ENCODE data around the gene PITPNM3. TPM values are rescaled to one million over a fixed set of nuclear protein-coding genes. Genes with fewer than 3 reads are reported as not detected.

The PITPNM3 gene
- total RNA-seq, 4 donors from 2014 or later = 0.13 to 0.87 (median 0.41) TPM

DNA sequence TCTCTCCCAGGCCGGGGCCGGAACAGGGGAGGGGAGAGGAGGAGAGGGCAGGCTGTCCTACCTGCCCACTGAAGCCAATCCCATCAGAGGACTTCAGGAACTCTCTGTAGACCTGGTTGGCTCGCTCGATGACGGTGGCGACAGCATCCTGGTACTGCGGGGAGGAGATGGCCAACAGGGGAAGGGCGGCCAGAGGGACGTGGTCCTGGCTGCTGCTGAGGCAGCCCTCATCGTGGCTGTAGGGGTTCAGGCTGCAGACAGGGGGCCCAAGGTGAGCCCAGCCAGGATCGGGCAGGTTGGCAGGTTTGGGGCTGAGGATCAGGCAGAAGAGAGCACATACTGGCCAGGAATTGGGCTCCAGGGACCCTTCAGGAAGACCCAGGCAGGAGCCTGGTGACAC is 77.9 kb downstream of the PITPNM3 start:
- H3K9me3 ChIP-seq = no peaks in the 10 kb centered on the region
- in situ Hi-C loops (cut with MboI; ENCODE audit: low sequenced_read_pairs in 4 of 4) = no loop called here
- H3K36me3 ChIP-seq = no peaks in the 10 kb centered on the region
- intact Hi-C loops (cut with DNase I; ENCODE audit: low total_unique reads) = loop anchor here (10.0 kb wide), 1 partner anchor 76 kb away; the partner anchor contains the start of gene PITPNM3
- no peak for TF ChIP-seq POLR2A (IDR thresholded peaks at IDR 0.05)
- TF ChIP-seq, protein P1, sequence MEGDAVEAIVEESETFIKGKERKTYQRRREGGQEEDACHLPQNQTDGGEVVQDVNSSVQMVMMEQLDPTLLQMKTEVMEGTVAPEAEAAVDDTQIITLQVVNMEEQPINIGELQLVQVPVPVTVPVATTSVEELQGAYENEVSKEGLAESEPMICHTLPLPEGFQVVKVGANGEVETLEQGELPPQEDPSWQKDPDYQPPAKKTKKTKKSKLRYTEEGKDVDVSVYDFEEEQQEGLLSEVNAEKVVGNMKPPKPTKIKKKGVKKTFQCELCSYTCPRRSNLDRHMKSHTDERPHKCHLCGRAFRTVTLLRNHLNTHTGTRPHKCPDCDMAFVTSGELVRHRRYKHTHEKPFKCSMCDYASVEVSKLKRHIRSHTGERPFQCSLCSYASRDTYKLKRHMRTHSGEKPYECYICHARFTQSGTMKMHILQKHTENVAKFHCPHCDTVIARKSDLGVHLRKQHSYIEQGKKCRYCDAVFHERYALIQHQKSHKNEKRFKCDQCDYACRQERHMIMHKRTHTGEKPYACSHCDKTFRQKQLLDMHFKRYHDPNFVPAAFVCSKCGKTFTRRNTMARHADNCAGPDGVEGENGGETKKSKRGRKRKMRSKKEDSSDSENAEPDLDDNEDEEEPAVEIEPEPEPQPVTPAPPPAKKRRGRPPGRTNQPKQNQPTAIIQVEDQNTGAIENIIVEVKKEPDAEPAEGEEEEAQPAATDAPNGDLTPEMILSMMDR (IDR thresholded peaks at IDR 0.05 in 4 of 5, conservative IDR thresholded peaks at IDR 0.05 in 1 of 5) = no peak
- H3K4me3 ChIP-seq = no peak overlapping the region
- DNase-seq = no peak
- no peak for ATAC-seq
- H3K27ac ChIP-seq = no peak overlapping the region
- no peaks in the 10 kb centered on the region for H3K4me1 ChIP-seq
- H3K27me3 ChIP-seq = no peaks in the 10 kb centered on the region

DNA sequence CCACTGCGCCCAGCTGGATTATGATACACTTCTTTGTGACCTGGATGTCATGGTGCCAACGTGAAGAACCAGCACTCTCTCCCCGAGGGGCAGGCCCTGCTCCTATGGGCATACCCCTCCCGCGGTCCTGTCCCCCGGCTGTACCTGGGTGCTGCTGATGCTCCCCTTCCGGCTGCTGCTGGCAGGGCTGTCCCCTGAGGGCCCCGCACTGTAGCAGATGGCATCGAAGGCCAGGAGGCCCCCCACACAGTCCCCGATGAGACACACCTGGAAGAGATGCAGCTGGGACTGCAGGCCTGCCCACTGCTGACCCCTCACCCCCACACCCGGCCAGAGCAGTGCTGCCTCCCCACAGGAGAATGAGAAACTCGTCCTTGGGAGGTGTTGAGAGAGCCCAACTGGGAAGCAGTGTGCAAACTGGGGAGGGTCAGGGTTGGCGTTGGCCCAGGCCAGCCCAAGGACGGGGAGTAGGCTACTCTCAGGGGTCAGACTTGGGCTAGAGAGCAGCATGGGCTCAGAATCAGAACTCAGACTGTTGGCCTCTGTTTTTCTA is 78.4 kb downstream of the PITPNM3 start:
- Histone ChIP-seq H3K9me3 (no peaks in the 10 kb centered on the region), H3K36me3 (no peaks in the 10 kb centered on the region), H3K4me3 (no peak overlapping the region), H3K27me3 (no peaks in the 10 kb centered on the region), H3K27ac (no peak overlapping the region), H3K4me1 (no peaks in the 10 kb centered on the region)
- in situ Hi-C loops (cut with MboI; ENCODE audit: low sequenced_read_pairs in 4 of 4) (no loop called here), intact Hi-C loops (cut with DNase I; ENCODE audit: low total_unique reads) (loop anchor here (10.0 kb wide), 1 partner anchor 77 kb away; the partner anchor contains the start of gene PITPNM3)
- DNase-seq (no peak), ATAC-seq (no peak)
- TF ChIP-seq, protein P1 (IDR thresholded peaks at IDR 0.05 in 4 of 5, conservative IDR thresholded peaks at IDR 0.05 in 1 of 5) = no peak
- no peak for TF ChIP-seq POLR2A (IDR thresholded peaks at IDR 0.05)

DNA sequence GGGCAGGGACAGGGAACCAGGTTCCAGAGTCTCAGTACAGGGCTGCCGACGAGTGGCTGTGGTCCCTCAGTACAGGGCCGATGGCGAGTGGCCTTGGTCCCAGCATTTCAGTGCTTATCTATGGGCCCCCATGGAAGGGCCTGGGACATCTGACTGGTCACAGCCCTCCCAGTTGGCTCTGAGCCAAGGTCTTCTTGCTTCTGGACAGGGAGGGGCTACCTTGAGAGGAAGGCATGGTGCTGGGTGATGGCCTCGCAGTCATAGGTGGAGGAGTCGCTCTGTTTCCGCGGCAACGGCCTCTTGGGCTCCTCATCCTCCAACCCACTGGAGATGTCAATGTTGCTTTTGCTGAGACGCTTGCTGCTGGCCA is 79.6 kb downstream of the PITPNM3 start:
- ATAC-seq = no peak
- in situ Hi-C loops (cut with MboI; ENCODE audit: low sequenced_read_pairs in 4 of 4) = no loop called here
- intact Hi-C loops (cut with DNase I; ENCODE audit: low total_unique reads) = loop anchor here (10.0 kb wide), 1 partner anchor 78 kb away; the partner anchor contains the start of gene PITPNM3
- DNase-seq = no peak
- Histone ChIP-seq H3K4me3 (no peak overlapping the region), H3K9me3 (no peaks in the 10 kb centered on the region), H3K27me3 (no peaks in the 10 kb centered on the region), H3K36me3 (no peaks in the 10 kb centered on the region), H3K27ac (no peak overlapping the region), H3K4me1 (peaks cover under 1 to 1% of the 10 kb centered on the region in 2 donors)
- no peak for TF ChIP-seq POLR2A (IDR thresholded peaks at IDR 0.05)
- TF ChIP-seq, protein P1 (IDR thresholded peaks at IDR 0.05 in 4 of 5, conservative IDR thresholded peaks at IDR 0.05 in 1 of 5) = no peak

DNA sequence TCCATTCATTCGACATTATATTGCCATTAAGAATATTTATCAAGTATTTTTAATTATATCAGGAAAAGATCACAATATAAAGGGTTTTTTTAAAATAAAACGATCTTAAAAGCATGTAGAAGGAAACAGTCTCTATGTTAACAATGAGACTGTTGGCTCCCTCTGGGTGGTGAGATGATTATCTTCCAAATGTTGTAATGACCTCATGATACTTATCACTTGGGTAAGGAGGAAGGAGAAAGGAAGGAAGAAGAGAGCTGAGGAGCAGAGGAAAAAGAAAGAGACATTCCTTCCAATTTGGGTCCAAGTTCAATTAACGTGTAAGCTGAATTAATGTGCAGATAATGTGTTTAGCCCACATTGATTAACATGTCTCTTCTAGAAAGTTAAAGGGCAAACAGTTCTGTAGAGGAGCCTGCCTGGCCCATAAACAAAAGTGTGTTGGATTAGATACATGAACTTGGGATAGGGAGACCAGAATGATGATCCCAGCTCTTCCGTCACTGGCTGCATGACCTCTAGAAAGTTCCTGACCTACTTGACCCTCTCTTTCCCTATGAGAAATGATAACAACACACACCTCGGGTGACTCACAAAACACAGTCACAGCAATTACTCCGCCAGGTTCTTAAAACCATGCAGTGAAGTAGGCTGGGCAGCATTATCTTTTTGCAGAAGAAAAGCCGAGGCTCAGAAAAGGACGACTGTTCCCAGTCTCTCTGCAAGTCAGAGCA is 80.1 kb downstream of the PITPNM3 start:
- H3K27me3 ChIP-seq = no peaks in the 10 kb centered on the region
- peaks cover 4 to 6% of the 10 kb centered on the region in 2 donors for H3K4me1 ChIP-seq
- no peak overlapping the region for H3K27ac ChIP-seq
- no peaks in the 10 kb centered on the region for H3K36me3 ChIP-seq
- ATAC-seq = no peak
- TF ChIP-seq POLR2A (IDR thresholded peaks at IDR 0.05) = no peak
- TF ChIP-seq, protein P1 (IDR thresholded peaks at IDR 0.05 in 4 of 5, conservative IDR thresholded peaks at IDR 0.05 in 1 of 5) = no peak
- DNase-seq = no peak
- no peak overlapping the region for H3K4me3 ChIP-seq
- intact Hi-C loops (cut with DNase I; ENCODE audit: low total_unique reads) = loop anchor here (10.0 kb wide), 1 partner anchor 79 kb away; the partner anchor contains the start of gene PITPNM3
- in situ Hi-C loops (cut with MboI; ENCODE audit: low sequenced_read_pairs in 4 of 4) = no loop called here
- no peaks in the 10 kb centered on the region for H3K9me3 ChIP-seq
